ES-I3 (cell line): Measurements from ENCODE around the gene ZNF341.
"Not testable (repeated sequence)": the region's sequence is repeated elsewhere in the genome, so short reads cannot be mapped to it uniquely, and the experiment has no call there.

Experiments
- H3K36me3 ChIP-seq: 2 replicates; pipeline ENCODE4 v1.6.1; 2013; ENCODE audit warnings: mild to moderate bottlenecking, low read length, control low read depth, moderate library complexity; ENCODE audit not compliant: insufficient read depth
- H3K4me1 ChIP-seq: 2 replicates; pipeline ENCODE4 v1.6.1; 2013; ENCODE audit warnings: mild to moderate bottlenecking, control low read depth, low read length; ENCODE audit not compliant: insufficient read depth
- H3K9ac ChIP-seq: 2 replicates; pipeline ENCODE4 v1.6.1; 2013; ENCODE audit warnings: low read depth, mild to moderate bottlenecking, low read length, moderate library complexity
- H3K9me3 ChIP-seq: 2 replicates; pipeline ENCODE4 v1.6.1; 2013; ENCODE audit warnings: mild to moderate bottlenecking, low read length, moderate library complexity; ENCODE audit not compliant: control insufficient read depth, insufficient read depth

The ZNF341 gene

GRCh38 chr20:33732166-33732970 lies 572 bp downstream of the ZNF341 start:
- Histone ChIP-seq H3K36me3 (no peaks in the 10 kb centered on the region), H3K9ac (peak overlapping the region; percentile 63), H3K9me3 (no peaks in the 10 kb centered on the region; the same call in 1 of the 2 replicates), H3K4me1 (peaks cover 10% of the 10 kb centered on the region; the same call in 1 of the 2 replicates)

- Histone ChIP-seq H3K9ac (peak overlapping the region; percentile 28), H3K36me3 (no peaks in the 10 kb centered on the region), H3K9me3 (no peaks in the 10 kb centered on the region; the same call in 1 of the 2 replicates), H3K4me1 (peaks cover 10% of the 10 kb centered on the region; the same call in 1 of the 2 replicates)
These were observed 2.1 kb downstream of the ZNF341 start for GRCh38 chr20:33733654-33734576.

DNA sequence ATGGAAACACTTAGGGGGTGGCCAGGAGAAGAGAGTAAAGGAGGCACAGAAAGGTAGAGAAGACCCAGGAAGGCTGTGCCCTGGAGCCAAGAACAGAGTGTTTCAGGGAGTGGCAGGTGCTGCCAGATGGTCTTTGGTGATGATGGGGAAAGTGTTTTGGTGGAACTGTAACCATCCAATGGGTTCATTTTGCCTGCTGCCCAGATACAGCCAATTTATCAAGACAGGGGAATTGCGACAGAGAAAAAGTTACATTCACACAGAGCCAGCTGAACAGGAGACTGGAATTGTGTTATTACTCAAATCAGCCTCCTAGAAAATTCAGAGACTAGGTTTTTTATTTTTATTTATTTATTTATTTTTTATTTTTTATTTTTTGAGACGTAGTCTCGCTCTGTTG lies 5.2 kb downstream of the ZNF341 start:
- Histone ChIP-seq H3K36me3 (no peaks in the 10 kb centered on the region), H3K9ac (no peak overlapping the region), H3K9me3 (no peaks in the 10 kb centered on the region; the same call in 1 of the 2 replicates), H3K4me1 (peaks cover 10% of the 10 kb centered on the region; the same call in 1 of the 2 replicates)

- Histone ChIP-seq H3K36me3 (no peaks in the 10 kb centered on the region), H3K4me1 (no peaks in the 10 kb centered on the region; the same call in 1 of the 2 replicates), H3K9me3 (no peaks in the 10 kb centered on the region; the same call in 1 of the 2 replicates), H3K9ac (no peak overlapping the region)
These were observed 7.7 kb downstream of the ZNF341 start for GRCh38 chr20:33739493-33739892.

DNA sequence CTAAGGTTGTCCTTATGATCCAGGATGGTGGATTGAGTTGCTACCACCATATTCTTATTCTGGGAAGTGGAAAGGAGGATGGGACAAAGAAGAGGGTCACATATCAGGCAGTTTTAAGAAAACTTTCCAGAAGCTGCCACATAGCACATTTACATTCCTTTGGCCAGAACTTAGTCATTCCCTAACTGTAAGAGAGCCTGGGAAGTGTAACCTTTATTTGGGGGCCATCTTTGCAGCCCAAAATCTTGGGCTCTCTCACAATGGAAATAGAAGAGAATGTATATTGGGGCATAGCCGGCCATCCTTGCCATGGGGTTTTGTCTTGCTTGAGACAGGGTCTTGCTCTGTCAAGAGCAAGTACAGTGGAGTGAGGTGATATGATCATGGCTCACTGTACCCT lies 8.4 kb downstream of the ZNF341 start:
- Histone ChIP-seq H3K9ac (no peak overlapping the region), H3K4me1 (no peaks in the 10 kb centered on the region; the same call in 1 of the 2 replicates), H3K36me3 (no peaks in the 10 kb centered on the region)

GRCh38 chr20:33744181-33744580 lies 12.4 kb downstream of the ZNF341 start:
- Histone ChIP-seq H3K9ac (no peak overlapping the region), H3K4me1 (no peaks in the 10 kb centered on the region; the same call in 1 of the 2 replicates), H3K36me3 (no peaks in the 10 kb centered on the region), H3K9me3 (no peaks in the 10 kb centered on the region)

More for the DNA sequence above, 8.4 kb downstream of the ZNF341 start:
- no peaks in the 10 kb centered on the region; the same call in 1 of the 2 replicates for H3K9me3 ChIP-seq

DNA sequence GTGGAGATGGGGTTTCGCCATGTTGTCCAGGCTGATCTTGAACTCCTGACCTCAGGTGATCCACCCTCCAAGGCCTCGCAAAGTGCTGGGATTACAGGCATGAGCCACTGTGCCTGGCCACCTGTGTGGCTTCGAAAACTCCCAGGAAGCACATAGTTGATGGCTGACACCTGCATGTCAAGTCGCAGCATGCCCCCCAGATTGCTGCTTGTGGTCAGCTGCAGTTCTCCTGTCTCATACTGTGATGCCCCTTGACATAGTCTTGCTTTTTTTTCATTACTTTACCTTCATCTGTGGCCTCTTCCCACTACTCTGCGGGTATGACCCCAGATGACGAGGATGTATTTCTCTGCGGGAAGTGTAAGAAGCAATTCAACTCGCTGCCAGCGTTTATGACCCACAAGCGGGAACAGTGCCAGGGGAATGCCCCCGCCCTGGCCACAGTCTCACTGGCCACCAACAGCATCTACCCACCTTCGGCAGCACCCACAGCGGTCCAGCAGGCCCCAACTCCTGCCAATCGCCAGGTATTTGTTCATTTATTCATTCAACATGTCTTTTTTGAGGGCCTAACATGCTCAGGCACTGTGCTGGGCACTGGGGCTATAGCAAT lies 13.1 kb downstream of the ZNF341 start:
- no peak overlapping the region for H3K9ac ChIP-seq
- no peaks in the 10 kb centered on the region for H3K36me3 ChIP-seq
- H3K4me1 ChIP-seq = no peaks in the 10 kb centered on the region; the same call in 1 of the 2 replicates
- H3K9me3 ChIP-seq = no peaks in the 10 kb centered on the region

DNA sequence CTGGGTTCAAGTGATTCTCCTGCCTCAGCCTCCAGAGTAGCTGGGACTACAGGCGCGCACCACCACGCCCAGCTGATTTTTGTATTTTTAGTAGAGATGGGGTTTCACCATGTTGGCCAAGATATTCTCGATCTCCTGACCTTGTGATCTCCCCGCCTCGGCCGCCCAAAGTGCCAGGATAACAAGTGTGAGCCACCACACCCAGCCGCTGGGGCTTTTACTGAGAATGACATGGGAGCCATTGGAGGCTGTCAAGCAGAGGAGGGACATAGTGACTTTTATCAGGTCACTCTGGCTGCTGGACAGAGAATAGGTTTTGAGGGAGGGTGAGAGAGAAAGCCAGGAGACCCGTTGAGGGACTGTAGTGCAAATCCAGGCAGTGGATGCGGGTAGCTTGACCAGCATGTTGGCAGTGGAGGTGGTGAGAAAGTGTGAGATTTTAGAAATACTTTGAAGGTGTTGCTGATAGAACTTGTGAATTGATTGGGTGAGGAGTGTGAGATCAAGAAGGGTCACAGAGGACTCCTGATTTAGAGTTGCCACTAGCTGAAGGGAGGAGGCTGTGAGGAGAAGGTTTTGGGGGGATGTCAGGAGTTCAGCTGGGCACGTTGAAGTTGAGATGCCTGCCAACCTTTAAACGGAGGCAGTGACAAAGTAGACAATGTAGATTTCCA lies 14.7 kb downstream of the ZNF341 start:
- H3K36me3 ChIP-seq = no peaks in the 10 kb centered on the region
- no peaks in the 10 kb centered on the region for H3K4me1 ChIP-seq
- no peak overlapping the region for H3K9ac ChIP-seq

DNA sequence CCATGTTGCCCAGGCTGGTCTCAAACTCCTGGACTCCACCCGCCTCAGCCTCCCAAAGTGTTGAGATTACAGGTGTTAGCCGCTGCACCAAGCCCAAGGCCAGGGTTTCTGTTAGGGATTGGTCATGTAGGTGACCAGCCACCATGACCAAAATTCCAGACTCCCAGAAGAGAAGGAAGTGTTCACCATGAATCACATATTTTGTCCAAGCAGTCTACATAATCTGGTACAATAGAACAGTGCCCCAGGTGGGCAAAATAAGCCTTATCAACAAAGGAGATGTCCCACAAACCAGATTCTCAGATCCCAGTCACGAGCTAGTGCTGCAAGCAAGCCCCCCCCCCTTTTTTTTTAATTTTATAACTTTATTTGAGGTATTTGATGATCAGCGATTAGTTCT lies 20.0 kb downstream of the ZNF341 start:
- Histone ChIP-seq H3K4me1 (peaks cover 7% of the 10 kb centered on the region), H3K9me3 (no peaks in the 10 kb centered on the region), H3K9ac (no peak overlapping the region), H3K36me3 (no peaks in the 10 kb centered on the region; the same call in 1 of the 2 replicates)

More for the DNA sequence above, 14.7 kb downstream of the ZNF341 start:
- H3K9me3 ChIP-seq = no peaks in the 10 kb centered on the region

DNA sequence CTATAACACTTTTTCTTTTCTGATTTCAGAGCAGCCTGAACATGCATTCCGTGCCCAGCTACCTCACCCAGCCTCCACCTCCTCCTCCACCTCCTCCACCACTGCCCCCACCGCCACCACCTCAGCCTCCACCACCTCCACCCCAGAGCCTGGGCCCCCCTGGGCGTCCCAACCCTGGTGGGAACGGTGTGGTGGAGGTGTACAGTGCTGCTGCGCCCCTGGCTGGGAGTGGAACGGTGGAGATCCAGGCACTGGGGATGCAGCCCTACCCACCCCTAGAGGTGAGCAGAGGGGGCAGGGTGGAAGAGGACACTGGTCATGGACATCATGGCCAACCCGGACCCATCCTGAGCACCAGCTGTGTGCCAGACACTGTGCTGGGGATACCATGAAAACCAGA lies 21.3 kb downstream of the ZNF341 start:
- H3K4me1 ChIP-seq = peaks cover 7% of the 10 kb centered on the region
- no peaks in the 10 kb centered on the region; the same call in 1 of the 2 replicates for H3K36me3 ChIP-seq
- H3K9me3 ChIP-seq = no peaks in the 10 kb centered on the region
- no peak overlapping the region for H3K9ac ChIP-seq

- H3K9me3 ChIP-seq = no peaks in the 10 kb centered on the region
- peaks cover 7% of the 10 kb centered on the region for H3K4me1 ChIP-seq
- H3K9ac ChIP-seq = no peak overlapping the region
- H3K36me3 ChIP-seq = no peaks in the 10 kb centered on the region; the same call in 1 of the 2 replicates
These were observed 22.0 kb downstream of the ZNF341 start for GRCh38 chr20:33753763-33754162.

GRCh38 chr20:33755936-33756490 lies 24.2 kb downstream of the ZNF341 start:
- H3K9ac ChIP-seq, H3K36me3 ChIP-seq: not testable (repeated sequence)

GRCh38 chr20:33757046-33757445 lies 25.2 kb downstream of the ZNF341 start:
- no peaks in the 10 kb centered on the region; the same call in 1 of the 2 replicates for H3K36me3 ChIP-seq

More at GRCh38 chr20:33755936-33756490, 24.2 kb downstream of the ZNF341 start:
- not testable (repeated sequence) for H3K9me3 ChIP-seq, H3K4me1 ChIP-seq

More at GRCh38 chr20:33757046-33757445, 25.2 kb downstream of the ZNF341 start:
- peaks cover 7% of the 10 kb centered on the region for H3K4me1 ChIP-seq
- H3K9me3 ChIP-seq = no peaks in the 10 kb centered on the region
- no peak overlapping the region for H3K9ac ChIP-seq
